Kasumi-1 (cell line): ENCODE data around the gene GPR78.

Experiments used
- DNase-seq, 2 experiments: peaks; one replicate each; lab custom pipeline; 2025; lab: John Stamatoyannopoulos, UW

GPR78 gene

DNA sequence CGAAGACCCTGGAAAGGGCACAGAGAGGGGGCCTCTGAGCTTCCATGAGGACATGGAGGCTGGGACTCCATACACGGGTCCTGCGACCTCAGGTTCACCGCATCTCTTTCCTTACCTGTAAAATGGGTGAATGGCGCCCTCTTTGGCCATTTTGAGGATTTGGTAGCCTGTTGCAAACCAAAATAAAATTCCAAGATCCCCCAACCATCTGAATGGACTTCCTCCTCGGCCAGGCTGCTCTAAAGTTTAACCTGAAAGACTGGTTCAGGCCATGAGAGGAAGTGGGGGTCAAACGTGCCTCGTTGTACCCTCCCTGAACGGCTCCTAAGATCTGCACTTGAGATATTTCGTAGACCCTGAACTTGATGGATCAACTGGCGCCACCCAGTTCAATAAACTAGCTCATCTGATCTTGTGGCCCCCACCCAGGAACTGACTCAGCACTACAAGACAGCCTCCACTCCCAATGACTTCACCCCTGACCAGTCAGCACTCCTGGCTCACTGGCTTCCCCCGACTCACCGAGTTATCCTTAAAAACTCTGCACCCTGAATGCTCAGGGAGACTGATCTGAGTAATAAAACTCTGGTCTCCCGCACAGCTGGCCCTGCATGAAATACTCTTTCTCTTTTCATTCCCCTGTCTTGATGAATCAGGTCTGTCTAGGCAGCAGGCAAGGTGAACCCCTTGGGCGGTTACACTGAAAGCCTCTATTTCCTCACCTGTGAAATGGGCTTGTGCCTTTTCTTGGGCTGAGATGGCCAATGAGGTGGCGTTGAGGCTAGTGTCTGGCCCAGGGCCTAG, 32.9 kb upstream of the GPR78 start:
- DNase-seq, result no peak

DNA sequence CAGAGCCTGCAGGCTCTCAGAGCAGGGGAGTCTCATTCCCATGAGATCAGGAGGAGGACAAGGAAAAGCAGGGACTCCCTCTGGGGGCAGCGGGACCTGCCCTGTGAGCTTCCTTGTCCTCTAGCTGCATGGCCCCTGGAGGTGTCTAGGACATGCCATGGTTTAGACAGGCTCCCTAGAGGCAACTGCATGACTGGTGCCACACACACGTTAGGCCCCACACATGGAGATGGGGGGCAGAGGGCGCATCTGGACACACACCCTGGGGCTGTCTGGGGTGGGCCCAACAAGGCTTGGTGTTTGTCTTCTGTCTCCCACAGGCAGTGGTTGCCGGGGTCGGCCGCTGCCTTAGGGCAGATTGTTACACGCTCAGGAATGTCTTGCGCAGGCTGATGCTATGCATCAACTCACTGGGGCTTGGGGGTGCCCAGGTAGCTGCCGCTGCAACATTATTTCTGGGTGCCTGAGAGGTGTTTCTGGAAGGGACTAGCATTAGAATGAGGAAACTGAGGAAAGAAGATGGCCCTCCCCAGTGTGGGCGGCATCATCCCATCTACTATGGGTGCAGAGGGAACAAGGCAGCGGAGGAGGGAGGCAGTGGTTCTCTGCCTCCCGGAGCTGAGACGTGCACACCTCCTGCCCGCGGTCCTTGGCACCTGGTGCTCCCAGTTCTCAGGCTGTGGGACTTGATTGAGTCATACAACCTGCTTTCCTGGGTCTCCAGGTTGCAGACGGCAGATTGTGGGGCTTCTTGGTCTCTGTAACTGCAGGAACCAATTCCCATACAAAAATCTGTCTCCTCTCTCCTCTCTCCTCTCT, 32.1 kb upstream of the GPR78 start:
- DNase-seq, result no peak

DNA sequence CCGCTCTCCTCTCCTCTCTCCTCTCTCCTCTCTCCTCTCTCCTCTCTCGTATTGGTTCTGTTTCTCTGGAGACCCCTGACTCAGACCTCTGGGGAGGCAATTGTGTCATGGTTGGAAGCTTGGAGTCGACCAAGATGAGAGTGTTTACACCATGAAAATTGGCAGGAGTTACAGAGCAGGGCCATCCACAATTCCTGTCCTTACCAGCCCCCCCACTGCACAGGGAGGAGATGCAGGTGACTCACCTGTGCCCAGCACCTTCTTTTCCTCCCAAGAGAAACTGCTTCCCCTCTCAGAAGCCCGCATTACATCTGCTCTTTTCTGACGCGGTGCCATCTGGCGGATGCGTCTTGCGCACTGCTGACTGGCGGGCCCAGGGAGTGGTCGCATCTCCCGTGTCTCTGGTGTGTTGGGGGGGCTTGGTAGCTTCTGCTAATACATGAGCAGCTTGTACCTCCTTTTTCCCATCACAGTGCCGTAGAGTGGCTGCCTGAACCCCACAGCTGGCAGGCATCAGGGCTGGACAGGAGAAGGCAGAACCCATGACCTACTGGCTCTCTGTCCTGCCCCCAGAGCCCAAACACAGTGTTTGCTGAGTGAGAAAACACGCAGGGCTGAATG, 31.4 kb upstream of the GPR78 start:
- no peak for DNase-seq

DNA sequence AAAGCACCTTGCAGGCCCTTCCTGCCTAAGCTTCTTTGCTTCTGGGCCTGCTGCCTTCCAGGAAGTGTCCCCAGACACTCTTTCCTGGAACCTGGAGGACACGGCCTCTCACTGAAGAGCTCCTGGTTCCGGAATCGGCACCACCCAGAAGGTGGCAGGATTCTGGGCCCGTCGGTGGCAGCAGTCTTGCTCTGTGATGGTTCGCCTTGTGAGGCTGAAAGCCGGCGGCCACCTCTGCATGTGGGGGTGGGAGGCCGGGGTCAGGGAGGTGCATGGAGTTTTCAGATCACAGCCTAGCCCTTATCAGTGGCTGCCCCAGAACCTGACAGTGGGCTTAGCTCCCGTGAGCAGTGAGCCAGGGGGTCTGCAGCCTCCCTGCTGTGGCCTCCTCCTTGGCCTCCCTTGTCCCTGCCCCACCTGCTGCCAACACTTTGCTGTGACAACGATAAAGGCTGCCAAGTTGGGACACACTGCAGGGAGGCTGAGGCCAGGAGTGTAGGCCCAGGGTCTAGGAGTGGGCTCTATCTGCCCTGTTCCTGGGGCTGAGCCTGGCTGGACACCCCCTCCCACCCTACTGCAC, 30.8 kb upstream of the GPR78 start:
- DNase-seq, result no peak

DNA sequence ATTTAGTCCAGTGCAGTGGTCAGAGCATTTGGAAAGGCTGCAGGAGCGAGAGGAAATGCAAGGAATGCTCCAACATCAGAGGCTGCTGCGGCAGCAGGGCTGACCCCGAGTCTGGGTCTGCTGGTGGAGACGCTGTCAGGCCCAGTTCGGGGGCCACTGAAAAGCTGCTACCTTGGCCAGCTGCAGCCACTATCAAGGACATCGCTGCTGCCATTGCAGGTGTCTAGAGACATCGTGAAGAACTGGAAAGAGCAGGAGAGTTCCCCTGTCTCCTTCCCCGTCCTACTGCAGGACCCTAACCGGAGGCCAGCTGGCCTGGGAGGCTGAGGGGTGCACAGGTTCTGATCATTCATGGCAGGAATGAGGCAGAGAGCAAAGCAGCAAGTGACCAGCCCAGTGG, 29.5 kb upstream of the GPR78 start:
- no peak for DNase-seq

DNA sequence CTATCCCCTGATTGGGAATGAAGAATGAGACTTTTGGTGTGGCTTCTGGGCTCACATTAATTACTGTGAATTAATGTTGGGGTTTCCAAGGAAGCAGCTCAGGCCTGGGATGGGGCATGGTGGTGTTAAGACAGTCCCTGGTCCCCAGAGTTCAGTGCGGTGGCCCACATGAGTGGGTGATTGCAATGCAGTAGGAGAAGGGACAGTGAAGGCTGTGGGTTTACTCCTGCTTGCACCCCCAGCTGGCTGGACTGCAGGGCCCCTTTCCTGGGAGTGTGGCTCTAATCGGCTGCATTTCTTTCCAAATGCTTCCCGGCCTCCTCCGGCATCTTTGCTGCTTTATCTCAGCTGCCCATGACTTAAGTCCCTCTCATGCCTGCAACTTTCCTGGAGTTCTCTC, 28.2 kb upstream of the GPR78 start:
- no peak for DNase-seq

DNA sequence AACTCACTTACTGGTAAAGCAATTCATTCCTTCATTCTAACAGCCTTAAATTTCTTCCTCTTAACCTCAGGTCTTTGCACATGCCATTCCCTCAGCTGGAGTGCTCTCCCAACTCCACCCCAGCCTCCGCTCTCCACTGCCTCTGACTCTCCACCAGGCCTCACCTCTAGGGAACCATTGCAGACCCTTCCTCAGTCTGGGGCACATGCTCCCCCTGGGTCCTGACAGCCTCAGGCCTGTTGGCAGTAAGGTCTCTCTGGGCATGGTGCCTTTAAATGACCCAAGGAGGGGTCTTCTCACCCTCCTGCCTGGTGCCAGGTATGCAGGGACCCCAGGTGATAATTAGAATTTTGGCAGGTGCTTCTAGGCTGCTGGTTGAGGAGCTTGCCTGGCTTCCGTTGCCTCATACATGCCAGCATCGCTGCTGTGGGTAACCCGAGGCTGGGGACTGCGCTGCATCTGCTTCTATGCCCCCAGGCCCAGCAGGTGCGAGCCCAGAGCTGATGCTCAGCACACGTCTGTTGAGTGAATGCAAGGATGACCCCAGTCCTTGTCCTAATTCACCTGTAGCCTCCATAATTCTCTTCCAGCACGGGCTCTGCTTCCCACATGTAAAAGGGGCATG, 27.5 kb upstream of the GPR78 start:
- no peak for DNase-seq

DNA sequence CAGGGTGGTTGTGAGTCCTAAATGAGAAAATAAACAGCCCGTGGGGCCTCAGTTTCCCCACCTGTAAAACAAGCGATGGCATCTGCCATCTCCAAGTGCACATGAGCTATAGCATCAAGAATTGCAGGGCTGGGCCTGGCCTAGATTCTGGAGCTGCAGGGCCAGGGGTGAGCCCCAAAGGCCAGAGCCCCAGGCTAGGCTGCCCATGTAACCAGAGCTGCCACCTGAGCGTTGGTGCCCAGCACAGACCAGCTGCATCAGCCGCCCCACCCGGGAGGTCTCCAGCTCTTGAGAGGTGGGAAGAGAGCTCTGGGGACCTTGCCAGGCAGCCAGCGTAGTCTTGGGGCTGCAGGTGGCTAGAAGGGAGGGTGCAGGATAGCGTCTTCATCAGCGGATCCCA, 27.0 kb upstream of the GPR78 start:
- DNase-seq, result no peak

DNA sequence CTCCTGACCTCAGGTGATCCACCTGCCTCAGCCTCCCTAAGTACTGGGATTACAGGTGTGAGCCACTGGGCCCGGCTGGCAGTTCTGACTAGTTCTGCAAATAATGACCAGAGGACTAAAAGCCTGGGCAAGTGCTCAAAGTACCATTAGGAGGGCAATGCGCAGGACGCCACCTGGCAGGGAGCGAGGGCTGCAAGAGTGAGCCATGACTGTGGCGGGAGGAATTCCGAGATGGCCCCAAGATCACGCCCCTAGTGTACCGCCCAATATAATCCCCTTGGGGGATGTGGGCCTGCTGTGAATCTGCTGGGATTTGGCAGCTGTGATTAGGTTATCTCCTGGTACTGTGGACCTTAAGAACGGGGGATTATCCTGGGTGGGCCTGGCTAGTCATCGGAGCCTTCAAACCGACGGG, 26.2 kb upstream of the GPR78 start:
- DNase-seq, result no peak

DNA sequence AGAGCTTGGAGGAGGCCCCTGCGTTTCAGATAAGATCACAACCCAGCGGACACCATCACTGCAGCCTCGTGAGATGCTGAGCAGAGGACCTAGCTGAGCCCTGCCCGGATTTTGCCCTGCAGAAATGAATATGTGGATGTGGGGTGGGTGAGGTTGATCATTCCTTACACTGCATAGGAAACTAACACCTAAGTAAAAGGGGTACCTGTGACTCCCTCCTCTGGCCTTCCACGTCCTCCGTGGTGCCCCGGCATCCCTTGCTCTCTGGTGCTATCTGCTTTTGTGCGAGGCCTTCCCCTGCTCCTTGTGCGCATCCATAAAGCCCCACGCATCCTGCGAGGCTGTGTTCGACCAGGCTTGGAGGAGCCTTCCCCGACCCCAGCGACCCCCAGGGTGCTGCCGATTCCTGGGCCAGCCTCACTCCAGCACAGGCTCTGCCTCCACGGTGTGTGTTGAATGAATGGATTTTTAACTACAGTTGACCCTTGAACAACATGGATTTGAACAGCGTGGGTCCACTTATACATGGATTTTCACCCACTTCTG, 25.6 kb upstream of the GPR78 start:
- DNase-seq, result no peak

DNA sequence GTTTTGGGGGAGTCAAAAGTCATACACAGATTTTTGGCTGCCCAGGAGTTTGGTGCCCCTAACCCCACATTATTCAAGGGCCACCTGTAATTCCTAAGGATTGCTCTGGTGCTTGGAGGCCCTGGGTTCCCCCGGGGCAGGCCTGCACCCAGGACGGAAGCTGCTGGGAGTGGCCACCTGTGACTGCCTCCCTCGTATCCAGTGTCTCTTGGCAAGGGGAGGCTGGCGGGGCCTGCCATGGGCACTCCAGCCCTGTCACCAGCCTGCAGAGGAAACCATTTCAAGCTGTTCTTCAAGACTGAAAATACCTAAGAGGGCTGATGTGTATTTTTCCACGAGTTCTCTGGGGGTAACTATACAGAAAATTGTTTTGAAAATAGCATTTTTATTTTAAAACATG, 24.5 kb upstream of the GPR78 start:
- DNase-seq, result no peak

DNA sequence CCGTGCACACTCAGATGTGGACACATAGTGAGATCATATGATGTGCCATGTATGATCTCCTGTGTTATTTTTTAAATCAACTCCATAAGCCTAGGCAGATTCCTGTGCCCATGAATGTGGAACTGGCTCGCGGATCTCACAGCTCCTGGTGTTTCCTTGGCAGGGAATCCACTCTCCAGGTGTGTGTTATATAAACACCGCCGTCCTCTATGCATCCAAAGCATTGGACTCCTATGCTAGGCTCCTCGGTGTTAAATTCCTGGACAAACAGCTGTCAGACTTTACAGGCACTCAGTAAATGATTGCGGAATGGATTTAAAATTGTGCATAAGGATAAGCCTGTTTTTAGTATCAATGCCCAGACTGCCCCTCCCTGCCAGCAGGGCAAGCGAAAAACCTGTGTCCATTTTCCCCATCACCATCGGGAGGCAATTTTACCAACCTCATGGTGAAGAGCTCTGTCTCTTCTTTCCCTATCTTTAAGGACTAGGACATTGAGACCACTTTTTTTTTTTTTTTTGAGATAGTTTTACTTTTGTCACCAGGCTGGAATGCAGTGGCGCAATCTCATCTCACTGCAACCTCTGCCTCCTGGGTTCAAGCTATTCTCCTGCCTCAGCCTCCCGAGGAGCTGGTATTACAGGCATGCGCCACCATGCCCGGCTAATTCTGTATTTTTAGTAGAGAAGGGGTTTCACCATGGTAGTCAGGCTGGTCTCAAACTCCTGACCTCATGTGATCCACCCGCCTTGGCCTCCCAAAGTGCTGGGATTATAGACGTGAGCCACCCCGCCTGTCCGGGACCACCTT, 23.6 kb upstream of the GPR78 start:
- no peak for DNase-seq

DNA sequence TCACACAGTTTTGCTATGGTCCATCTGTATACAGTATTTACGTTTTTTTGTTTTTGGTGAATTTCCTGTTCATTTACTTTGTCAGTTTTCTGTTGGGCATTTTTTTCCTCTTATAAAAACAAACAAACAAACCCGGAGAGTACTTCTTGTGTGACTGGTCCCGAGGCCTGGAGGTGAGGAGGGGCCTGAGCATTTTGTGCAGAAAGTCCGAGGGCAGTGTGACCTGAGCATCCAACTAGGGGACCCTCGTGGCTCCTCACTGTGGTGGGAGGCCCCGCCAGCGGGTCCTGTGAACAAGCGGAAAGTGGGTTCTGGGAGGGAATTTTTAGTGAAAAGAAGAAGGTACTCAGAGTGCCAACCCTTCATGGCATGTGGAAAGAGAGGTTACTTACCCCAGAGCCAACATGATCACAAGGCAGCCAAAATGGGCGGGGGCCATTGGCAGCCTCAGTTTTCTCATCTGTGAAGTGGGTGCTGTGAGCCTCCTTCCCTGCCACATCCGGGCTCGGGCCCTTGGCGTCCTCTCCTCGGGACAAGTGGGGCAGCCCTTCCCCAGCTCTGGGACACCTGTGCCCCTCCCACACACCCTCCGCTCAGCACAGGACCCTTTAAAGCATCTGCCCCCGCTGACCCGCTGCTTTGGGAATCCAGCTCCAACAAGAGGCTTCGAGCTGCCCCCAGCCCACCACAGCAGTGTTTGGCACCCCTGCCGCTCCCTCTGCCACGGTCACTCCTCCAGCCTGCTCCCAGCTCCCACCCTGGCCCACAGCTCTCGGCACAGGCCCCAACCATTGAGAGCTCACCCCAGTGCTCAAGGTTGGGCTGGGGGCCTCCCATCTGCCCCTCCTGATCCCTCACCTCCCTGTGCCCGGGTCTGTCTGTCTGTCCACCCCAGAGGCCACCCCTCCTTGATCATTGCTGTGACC, 22.8 kb upstream of the GPR78 start:
- no peak for DNase-seq

DNA sequence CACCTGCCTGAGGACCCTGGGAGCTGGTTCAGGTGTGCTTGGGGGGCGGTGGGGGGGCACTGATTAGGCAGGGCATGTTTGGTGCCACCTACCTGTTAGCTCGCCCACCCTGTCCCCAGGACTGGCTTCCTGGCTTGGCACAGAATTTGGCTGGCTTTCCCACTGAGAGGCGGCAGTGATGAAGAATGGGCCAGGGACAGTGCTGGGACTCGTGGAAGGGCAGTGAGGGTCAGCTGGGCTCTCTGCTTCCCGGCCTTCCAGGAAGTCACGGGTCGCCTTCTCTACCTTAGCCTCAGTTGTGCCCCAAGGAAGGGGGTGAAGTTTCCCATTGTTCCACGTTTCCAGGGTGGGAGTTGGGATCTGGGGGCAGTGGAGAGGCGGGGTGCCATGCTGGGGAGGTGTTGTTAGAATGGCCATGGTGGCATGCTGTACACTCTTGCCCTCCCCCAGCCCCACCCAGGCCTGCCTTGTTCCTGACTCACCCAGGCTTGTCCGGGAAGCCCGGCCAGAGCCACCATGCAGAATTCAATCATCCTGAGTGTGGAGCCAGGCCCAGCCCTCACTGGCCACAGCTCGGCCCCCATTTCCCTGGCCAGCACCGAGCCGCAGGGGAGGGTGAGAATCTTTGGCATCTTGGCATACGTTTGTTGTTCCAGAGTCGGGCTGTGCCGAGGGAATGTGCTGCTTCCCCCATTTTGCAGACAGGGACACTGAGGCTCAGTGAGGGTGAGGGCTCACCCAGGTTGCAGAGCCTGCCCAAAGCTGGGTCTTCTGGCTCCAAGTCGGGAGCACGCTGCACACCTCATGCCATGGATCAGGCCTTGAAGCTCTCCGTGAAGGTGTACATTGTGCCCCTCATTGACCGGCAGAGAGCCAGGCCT, 21.9 kb upstream of the GPR78 start:
- DNase-seq, result no peak

DNA sequence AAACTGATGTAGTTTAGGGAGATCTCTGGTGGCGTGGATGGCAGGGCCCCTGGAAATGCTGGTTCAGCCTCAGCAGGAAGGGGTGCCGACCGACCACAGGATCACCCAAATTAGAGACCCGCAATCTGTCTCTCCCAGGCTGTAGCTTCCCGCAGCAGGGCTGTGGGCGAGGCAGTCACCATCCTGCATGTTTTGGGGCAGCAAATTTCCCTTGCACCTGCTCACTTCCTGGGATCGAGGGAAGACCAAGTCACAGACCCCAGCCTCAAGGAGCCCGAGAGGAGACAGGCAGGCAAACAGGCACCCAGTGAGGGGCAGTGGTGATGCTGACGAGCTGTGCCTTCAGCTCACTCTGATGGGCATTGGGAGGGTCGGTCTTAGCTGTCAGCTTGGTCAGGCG, 21.2 kb upstream of the GPR78 start:
- DNase-seq, result no peak

DNA sequence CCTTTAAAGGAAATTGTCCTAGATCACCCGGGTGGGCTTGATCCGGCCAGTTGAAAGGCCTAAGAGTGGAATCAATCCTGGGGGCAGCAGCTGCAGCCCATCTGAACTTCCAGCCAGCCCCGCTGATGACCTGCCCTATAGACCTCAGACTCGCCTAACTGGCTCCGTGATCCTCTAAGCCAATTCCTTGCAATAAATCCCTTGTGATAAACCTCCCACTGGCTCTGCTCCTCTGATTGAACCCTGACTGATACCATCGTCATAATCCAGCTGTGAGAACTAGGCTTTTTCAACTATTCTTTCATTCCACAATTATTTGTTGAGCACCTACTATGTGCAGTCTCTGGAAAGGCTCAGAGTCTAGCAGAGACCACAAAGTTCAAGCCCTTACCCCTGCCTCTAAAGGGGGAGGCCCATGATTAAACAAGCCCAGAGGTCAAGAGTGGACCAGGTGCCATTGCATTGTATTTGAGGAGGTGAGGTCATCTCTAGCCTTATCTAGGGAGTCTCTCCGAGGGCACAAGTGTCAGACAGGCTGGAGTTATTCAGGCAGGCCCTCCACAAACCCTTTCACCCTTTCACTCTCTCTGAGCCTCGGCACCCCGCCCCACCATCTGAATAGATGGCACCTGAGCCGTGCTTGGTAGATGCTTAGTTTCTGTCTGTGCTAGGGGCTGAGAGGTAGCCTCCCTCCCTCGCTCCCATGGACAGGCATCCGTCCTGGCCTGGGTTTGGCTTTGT, 20.5 kb upstream of the GPR78 start:
- DNase-seq, result no peak

DNA sequence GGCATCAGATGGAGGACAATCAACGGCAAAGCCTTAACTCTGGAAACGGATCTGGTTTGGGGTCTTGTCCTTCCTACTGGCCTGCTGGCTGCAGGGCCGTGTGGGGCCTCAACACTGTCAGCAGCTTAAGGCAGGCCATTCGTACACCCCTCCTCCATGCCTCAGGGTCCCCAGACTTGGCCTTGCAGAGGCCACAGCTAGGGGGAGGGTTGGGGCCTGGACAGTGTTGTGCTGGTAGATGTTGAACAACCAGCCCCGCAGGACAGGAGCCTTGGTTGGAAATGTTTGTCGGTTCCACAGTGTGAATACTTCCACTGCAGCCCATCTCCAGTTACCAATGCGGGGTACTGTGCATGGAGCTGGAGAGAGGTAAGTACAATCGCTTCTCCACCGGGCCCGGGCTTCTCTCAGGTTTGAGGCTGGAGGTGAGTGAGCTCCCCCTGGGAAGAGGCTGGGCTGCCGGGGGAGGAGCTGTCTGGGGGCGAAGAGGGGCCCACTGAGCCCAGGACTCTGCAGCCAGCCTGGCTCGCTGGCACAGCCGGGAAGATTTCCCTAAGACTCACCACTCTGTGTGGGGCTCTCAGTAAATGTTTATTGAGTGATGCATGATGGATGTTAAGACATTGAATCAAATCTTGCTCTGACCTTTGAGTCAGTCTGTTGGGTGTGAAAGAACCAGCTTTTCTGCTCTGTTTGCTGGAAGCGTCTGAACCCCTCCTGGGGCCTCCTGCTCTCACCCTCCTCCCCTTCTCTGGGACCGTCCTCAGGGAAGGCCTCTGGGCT, 19.7 kb upstream of the GPR78 start:
- DNase-seq, result no peak
